DMS79 (cell line): ENCODE measurements around the gene ST6GALNAC4.
"Not testable (repeated sequence)": the region's sequence is repeated elsewhere in the genome, so short reads cannot be mapped to it uniquely, and the experiment has no call there.

Source experiments
- DNase-seq: peaks from one replicate; lab custom pipeline; 2025; lab: John Stamatoyannopoulos, UW

ST6GALNAC4 gene

DNA sequence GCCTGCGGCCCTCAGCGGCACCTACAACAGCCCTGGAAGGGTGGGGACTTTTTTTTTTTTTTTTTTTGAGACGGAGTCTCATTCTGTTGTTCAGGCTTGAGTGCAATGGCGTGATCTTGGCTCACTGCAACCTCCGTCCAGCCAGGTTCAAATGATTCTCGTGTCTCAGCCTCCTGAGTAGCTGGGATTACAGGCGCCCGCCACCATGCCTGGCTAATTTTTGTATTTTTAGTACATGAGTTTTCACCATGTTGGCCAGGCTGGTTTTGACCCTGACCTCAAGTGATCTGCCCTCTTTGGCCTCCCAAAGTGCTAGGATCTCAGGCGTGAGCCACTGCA, 46.7 kb downstream of the ST6GALNAC4 start:
- DNase-seq: not testable (repeated sequence)

- peak; percentile 29 for DNase-seq
Measured at GRCh38 chr9:127869310-127870152, 47.3 kb downstream of the ST6GALNAC4 start.

DNA sequence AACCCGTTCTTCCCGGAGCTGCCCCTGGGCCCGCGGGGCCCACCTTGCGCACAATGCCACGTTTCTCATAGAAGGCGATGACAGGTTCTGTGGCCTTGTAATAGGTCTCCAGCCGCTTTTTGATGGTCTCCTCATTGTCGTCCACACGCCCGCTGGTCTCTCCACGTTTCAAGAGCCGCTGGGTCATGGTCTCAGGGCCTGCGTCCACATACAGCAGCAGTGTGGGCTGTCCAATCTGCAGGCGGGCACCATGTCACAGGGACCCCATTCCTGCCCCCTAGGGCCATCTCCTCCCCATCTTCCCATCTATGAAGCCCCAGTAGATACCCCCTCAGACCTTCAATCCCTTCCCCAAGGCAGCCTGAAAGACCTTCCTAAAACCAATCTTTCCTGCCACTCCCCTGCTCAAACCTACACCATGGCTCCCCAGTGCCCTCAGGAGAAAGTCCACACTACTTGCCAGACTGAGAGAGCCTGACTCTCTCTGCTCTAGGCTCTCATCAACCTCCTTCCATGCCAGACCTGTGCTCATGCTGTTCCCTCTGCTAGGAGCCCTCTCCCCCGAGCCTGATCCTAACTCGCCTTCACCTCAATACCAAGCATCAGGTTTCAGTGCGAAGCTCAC, 48.5 kb downstream of the ST6GALNAC4 start:
- no peak for DNase-seq

- DNase-seq: no peak
Measured at GRCh38 chr9:127867356-127868277, 49.2 kb downstream of the ST6GALNAC4 start.

- DNase-seq: no peak
Measured at GRCh38 chr9:127866535-127866934, 50.3 kb downstream of the ST6GALNAC4 start.

DNA sequence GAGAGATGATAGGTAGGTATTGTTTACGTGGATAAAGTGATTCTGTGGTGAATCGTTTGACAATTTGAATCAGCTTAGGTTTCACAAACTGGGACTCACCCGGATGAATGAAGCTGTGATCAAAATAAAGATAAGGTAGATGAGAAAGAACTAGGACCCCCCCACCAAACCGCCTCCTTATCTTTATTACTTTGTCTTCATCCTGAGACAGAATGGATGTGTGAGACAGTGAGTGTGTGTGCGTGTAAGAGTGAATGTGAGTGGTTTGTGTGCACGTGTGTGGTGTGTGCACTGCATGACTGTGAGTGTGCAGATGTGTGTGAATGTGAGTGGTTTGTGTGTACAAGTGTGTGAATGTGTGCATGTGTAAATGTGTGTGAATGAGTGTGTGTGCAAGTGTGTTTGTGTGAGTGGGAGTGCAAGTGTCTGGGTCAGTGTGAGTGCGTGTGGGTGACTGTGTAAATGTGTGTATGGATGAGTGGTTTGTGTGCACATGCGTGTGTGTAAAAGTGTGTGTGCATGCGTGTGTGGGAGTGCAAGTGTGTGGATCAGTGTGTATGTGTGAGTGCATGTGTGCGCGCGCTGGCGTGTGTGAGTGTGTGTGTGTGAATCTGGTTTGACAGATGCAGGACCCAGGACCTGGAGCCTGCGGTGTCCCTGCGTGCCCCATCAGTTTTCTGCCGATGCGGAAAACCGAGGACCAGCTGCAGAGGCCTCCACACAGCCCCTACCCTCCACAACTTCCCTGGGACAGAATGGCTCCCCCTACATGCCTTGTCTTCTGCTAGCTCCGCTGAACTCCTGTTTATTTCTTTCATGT, 51.0 kb downstream of the ST6GALNAC4 start:
- no peak for DNase-seq

- no peak for DNase-seq
Measured at GRCh38 chr9:127863191-127863621, 53.6 kb downstream of the ST6GALNAC4 start.

DNA sequence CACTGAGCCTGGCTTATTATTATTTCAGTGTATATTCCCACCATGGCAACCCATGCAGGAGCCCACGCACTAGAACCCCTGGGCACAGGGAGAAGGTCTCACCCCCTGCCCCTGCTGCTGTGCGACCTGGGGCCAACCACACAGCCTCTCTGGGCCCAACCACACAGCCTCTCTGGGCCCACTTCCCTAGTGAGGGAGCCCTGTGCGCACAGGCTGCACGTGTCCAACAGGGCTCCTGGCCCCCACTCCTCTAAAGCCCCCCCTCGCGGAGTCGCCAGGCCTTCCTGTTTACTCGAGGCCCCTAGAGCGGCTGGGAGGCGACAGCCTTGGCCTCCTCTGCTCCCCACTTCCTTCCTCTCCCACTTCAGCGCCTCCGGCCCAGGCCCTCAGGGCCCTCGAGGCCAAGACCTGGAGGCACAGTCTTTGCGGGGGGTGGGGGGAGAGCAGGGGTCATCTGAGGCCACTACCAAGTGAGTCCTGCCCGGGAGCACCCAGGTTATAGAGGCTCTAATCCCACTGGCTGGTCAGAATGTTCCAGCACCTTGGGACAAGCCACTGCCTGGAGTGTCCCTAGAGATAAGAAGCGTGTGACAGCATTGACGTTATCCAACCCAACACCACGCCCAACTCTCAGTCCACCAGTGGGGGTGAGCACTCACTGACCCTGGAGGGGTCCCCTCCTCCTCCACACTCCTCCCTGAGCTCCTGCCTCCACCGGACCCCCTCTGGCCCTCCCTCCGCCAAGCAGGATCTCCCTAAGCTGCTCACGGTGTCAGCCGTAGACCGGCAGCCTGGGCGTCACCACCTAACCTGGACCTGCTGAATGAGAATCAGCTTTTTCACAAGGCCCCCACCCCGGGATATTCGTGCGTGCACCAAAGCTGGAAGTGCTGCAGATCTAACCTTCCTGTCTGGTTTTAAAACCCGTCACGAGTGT, 54.5 kb downstream of the ST6GALNAC4 start:
- no peak for DNase-seq

DNA sequence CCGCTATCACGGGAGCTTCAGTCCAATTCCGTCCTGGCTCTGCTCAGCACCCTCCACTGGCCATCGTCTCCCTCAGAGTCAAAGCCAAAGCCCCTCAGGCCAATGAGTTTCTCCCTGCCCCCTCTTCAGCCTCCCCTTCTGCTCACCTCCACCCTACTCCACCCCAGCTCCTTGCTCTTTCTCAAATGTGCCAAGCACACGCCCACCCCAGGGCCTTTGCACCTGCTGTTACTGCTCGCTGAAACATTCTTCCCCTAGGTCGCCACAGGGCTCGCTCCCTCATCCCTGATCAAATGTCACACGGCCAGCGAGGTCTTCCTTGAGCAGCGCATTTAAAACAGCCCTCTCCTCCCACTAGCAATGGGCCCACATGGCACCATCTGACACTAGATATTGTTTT, 56.1 kb downstream of the ST6GALNAC4 start:
- no peak for DNase-seq

DNA sequence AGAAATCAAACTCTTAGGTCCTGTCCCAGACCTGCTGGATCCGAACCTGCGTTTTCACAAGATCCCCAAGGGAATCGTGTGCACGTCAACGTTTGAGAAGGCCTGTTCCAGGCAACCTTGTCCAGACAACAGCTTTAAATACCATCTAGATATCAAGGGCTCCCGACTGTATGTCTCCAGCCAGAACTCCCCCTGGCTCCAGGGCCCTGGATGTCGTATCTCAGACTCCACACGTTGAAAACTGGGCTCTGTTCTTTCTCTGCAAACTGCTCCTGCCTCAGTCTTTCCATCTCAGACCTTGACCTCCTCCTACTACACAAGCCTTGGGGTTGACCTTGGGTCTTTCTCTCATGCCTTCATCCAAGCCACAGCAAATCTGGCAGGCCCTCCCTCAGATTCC, 56.6 kb downstream of the ST6GALNAC4 start:
- no peak for DNase-seq

GRCh38 chr9:127858041-127858512, 58.8 kb downstream of the ST6GALNAC4 start:
- no peak for DNase-seq
